Activated CD4-positive, alpha-beta T cell treated with anti-CD3 and anti-CD28 coated beads, Interleukin-2, amount 50 U/mL, for 24 hours (primary cell): ENCODE data around the gene STK25.
"Not testable (repeated sequence)": the region's sequence is repeated elsewhere in the genome, so short reads cannot be mapped to it uniquely, and the experiment has no call there.

Source experiments
- DNase-seq, 2 donors: peaks; one replicate each; pipeline ENCODE4 v3.0.0-alpha.2; 2020; ENCODE audit warnings: low read depth in 1 of 2, low spot score in 1 of 2

The STK25 gene

GRCh38 chr2:241509155-241509784 lies 886 bp upstream of the STK25 start:
- DNase-seq: no peak

- peak in 1 of 2 donors; percentile 14 for DNase-seq
Observed at GRCh38 chr2:241507430-241508239, 749 bp downstream of the STK25 start.

GRCh38 chr2:241506793-241507429 lies 1.5 kb downstream of the STK25 start:
- DNase-seq: no peak

- DNase-seq: not testable (repeated sequence)
Observed at GRCh38 chr2:241506317-241506716, 2.1 kb downstream of the STK25 start.

GRCh38 chr2:241505781-241506201 lies 2.6 kb downstream of the STK25 start:
- DNase-seq: no peak

- no peak for DNase-seq
Observed at GRCh38 chr2:241505086-241505780, 3.2 kb downstream of the STK25 start.

GRCh38 chr2:241503776-241504392 lies 4.5 kb downstream of the STK25 start:
- DNase-seq: no peak

GRCh38 chr2:241502281-241502680 lies 6.1 kb downstream of the STK25 start:
- no peak for DNase-seq

- no peak for DNase-seq
Observed at GRCh38 chr2:241501551-241501950, 6.8 kb downstream of the STK25 start.

GRCh38 chr2:241501099-241501541 lies 7.3 kb downstream of the STK25 start:
- no peak for DNase-seq

- no peak for DNase-seq
Observed at GRCh38 chr2:241500431-241500975, 7.9 kb downstream of the STK25 start.

GRCh38 chr2:241500016-241500415 lies 8.4 kb downstream of the STK25 start:
- DNase-seq: no peak

GRCh38 chr2:241499146-241499965 lies 9.0 kb downstream of the STK25 start:
- DNase-seq: no peak

GRCh38 chr2:241498115-241499070 lies 10.0 kb downstream of the STK25 start:
- DNase-seq: no peak

GRCh38 chr2:241496904-241497877 lies 11.2 kb downstream of the STK25 start:
- DNase-seq: no peak

GRCh38 chr2:241496003-241496707 lies 12.2 kb downstream of the STK25 start:
- no peak for DNase-seq
